Fibroblast of pulmonary artery (primary cell): ENCODE measurements around the gene CCDC136.

ENCODE experiments used
- DNase-seq: peaks from one replicate; pipeline ENCODE4 v3.0.0-alpha.2; 2010; ENCODE audit warnings: low read depth
- H3K4me3 ChIP-seq: replicated peaks from 2 replicates; pipeline ENCODE4 v1.5.1; 2011; ENCODE audit warnings: low read depth, mild to moderate bottlenecking, control low read depth, low read length, moderate library complexity
- TF ChIP-seq, protein P1 (sequence below): IDR thresholded peaks from 2 replicates; pipeline ENCODE4 v1.5.1; 2011; ENCODE audit warnings: mild to moderate bottlenecking, control low read depth, low read length, inconsistent platforms; ENCODE audit errors: missing control alignments

Gene CCDC136

GRCh38 chr7:128831178-128831993 lies 39.6 kb downstream of the CCDC136 start:
- H3K4me3 ChIP-seq, result peak overlapping the region; percentile 74
- peak; percentile 71 for DNase-seq
- TF ChIP-seq, protein P1, sequence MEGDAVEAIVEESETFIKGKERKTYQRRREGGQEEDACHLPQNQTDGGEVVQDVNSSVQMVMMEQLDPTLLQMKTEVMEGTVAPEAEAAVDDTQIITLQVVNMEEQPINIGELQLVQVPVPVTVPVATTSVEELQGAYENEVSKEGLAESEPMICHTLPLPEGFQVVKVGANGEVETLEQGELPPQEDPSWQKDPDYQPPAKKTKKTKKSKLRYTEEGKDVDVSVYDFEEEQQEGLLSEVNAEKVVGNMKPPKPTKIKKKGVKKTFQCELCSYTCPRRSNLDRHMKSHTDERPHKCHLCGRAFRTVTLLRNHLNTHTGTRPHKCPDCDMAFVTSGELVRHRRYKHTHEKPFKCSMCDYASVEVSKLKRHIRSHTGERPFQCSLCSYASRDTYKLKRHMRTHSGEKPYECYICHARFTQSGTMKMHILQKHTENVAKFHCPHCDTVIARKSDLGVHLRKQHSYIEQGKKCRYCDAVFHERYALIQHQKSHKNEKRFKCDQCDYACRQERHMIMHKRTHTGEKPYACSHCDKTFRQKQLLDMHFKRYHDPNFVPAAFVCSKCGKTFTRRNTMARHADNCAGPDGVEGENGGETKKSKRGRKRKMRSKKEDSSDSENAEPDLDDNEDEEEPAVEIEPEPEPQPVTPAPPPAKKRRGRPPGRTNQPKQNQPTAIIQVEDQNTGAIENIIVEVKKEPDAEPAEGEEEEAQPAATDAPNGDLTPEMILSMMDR, result no peak

DNA sequence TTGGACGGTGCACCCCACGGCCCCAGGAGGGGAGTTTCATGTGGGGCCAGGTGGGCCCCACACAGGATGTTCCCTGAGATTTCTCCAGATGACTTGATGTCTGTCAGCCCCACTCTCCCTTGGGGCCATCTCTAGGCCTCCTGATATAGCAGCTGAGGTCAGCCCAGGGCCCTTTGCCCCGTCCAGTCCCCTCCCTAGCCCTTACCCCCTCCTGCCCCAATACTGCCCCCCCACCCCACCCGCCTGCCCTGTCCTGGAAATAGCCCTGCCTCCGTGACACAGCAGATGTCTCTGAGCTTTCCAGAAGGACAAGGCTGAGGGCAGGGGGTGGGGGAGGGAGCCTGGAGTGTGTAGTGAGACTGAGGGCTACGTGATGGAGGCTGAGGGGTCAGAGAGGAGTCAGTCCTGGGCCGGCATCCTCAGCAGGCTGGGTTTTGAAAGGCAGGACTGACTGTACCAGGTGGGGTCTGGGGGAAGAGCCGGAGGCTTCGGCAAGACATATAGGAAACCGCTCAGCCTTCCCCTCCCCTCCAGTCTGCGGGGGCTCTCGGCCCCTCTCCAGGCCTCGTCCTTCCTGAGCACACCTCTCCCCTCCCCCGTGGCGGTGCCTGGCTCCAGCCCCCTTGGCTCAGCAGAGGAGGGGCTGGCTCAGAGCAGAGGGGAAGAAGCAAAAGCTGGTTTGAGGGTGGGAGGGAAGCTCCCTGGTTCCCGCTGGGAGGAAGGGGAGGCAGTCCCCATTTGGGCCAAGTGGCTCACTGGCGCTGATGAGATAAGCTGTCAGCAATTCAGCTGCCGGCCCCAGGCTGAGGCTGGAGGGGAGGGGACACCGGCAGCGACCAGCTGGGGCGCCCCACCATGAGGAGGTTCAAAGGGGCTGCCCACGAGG lies 40.5 kb downstream of the CCDC136 start:
- H3K4me3 ChIP-seq, result peak overlapping the region; percentile 74
- peak; percentile 64 for DNase-seq
- TF ChIP-seq, protein P1, result no peak

DNA sequence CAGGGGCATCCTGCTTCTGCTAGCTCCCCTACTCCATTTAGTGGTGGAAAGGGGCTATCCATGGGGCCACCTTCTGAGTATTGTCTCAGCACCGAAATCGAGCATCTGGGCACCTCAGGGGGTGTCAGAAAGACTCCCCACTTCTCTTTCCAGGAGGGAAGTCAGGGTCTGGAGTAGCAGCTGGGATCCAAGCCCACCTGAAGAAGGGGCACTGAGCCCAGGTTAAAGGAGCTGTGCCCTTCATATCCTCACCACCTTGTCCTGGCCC lies 41.0 kb downstream of the CCDC136 start:
- TF ChIP-seq, protein P1, result no peak
- DNase-seq, result no peak
- peak overlapping the region; percentile 74 for H3K4me3 ChIP-seq

- TF ChIP-seq, protein P1, result no peak
- peak overlapping the region; percentile 74 for H3K4me3 ChIP-seq
- peak; percentile 95 for DNase-seq
These were observed 41.6 kb downstream of the CCDC136 start for GRCh38 chr7:128833148-128833945.

GRCh38 chr7:128833946-128834325 lies 42.2 kb downstream of the CCDC136 start:
- H3K4me3 ChIP-seq, result no peak overlapping the region
- TF ChIP-seq, protein P1, result no peak
- peak; percentile 73 for DNase-seq

DNA sequence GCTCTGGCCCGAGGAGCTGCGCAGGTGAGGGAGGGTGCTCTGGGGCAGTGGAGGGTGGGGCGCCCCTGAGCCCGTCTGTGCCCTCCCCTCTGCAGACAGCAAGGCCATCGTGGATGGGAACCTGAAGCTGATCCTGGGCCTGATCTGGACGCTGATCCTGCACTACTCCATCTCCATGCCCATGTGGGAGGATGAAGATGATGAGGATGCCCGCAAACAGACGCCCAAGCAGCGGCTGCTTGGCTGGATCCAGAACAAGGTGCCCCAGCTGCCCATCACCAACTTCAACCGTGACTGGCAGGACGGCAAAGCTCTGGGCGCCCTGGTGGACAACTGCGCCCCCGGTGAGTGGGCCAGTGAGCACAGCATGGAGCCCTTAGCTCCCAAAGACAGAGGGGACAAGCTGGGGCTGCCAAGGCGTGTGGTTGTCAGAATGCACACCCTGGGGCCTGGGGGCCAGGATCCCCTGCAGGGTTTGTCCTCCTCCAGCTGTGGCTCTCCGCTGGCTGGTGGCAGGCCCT lies 43.5 kb downstream of the CCDC136 start:
- no peak overlapping the region for H3K4me3 ChIP-seq
- no peak for DNase-seq
- TF ChIP-seq, protein P1, result no peak
